Activated CD4-positive, alpha-beta T cell treated with anti-CD3 and anti-CD28 coated beads, Interleukin-2, amount 50 U/mL, for 4 hours (primary cell): ENCODE measurements around the gene FAM168B.

ENCODE experiments used
- DNase-seq, 2 experiments: peaks; one replicate each; pipeline ENCODE4 v3.0.0-alpha.2; 2020

The FAM168B gene

GRCh38 chr2:131014141-131014540, 79.1 kb downstream of the FAM168B start:
- DNase-seq = no peak

- no peak for DNase-seq
Measured at GRCh38 chr2:131011486-131011885, 81.8 kb downstream of the FAM168B start.

GRCh38 chr2:131010566-131010965, 82.7 kb downstream of the FAM168B start:
- no peak for DNase-seq

- no peak for DNase-seq
Measured at GRCh38 chr2:131009713-131010475, 83.4 kb downstream of the FAM168B start.

GRCh38 chr2:131008967-131009366, 84.3 kb downstream of the FAM168B start:
- no peak for DNase-seq

- no peak for DNase-seq
Measured at GRCh38 chr2:131006561-131006960, 86.7 kb downstream of the FAM168B start.

- DNase-seq = no peak
Measured at GRCh38 chr2:131005216-131005935, 87.9 kb downstream of the FAM168B start.

GRCh38 chr2:131004446-131005209, 88.6 kb downstream of the FAM168B start:
- DNase-seq = no peak

GRCh38 chr2:130998561-130998960, 94.7 kb downstream of the FAM168B start:
- DNase-seq = no peak
